Raji (cell line): Measurements from ENCODE around the gene EPC2.

ENCODE experiments used
- POLR2A ChIP-seq: IDR thresholded peaks from 2 replicates; pipeline ENCODE4 v1.6.1; 2011; ENCODE audit warnings: low read depth, low read length, control low read depth; ENCODE audit not compliant: insufficient read depth

Gene EPC2, protein sequence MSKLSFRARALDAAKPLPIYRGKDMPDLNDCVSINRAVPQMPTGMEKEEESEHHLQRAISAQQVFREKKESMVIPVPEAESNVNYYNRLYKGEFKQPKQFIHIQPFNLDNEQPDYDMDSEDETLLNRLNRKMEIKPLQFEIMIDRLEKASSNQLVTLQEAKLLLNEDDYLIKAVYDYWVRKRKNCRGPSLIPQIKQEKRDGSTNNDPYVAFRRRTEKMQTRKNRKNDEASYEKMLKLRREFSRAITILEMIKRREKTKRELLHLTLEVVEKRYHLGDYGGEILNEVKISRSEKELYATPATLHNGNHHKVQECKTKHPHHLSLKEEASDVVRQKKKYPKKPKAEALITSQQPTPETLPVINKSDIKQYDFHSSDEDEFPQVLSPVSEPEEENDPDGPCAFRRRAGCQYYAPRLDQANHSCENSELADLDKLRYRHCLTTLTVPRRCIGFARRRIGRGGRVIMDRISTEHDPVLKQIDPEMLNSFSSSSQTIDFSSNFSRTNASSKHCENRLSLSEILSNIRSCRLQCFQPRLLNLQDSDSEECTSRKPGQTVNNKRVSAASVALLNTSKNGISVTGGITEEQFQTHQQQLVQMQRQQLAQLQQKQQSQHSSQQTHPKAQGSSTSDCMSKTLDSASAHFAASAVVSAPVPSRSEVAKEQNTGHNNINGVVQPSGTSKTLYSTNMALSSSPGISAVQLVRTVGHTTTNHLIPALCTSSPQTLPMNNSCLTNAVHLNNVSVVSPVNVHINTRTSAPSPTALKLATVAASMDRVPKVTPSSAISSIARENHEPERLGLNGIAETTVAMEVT

DNA sequence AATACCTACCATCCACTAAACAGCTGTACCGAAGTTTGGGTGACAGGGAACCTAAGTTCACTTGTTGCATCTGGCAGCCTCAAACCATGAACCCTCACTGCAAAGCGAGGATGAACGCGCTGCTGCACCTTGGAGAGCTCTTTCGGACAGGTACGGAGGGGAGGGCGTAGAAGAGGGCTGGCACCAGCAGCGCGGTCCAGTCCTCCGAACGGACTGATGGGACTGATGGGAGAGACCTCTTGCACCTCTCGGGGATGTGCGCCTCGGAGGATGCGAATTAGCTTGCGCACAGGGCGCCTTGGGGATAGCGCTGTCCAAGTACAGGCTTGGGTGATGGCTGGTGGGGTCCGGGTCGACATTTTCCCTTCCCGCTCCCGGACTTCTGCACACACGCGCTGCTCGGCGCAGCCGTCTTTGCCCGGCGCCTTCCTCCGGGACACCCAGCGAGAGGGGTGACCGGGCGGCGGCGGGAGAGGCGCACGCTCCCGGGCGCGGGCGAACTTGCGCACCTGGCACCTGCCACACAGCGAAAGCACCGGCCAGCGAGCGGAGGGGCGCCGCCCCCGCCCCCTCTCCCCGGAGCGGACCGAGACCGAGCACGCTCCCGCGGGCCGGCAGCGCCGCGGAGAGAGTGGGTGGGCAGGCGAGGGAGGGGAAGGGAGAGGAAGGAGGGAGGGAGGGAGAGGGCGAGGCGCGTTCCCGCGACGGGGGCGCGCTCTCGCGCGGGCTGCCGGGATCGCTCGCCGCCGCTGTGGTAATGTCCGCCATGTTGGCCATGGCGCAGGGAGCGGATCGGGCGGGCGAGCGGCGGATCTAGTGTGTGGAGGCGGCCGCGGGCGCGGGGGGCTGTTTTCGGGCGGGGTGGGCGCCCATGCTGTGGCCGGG, at the start of gene EPC2:
TSS of gene EPC2 (plus strand) at position 754 of the 885 bp plus-strand sequence. CDS start 267 bp downstream, outside the sequence.
- peak; percentile 75 for TF ChIP-seq POLR2A

DNA sequence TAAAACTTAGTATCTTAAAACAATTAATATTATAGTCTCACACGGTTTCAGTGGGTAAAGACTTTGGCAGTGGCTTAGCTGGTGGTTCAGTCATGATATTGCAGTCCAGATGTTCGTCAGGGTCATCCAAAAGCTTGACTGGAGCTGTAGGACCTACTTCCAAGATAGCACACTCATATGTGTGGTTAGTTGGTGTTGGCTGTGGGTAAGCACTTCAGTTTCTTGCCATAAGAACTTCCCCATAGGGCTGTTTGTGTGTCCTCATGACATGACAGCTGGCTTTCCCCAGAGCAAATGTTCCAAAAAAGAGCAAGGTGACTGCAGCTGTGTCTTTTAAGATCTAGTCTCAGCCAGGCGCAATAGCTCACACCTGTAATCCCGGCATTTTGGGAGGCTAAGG, 48.5 kb upstream of the EPC2 start:
- no peak for TF ChIP-seq POLR2A

DNA sequence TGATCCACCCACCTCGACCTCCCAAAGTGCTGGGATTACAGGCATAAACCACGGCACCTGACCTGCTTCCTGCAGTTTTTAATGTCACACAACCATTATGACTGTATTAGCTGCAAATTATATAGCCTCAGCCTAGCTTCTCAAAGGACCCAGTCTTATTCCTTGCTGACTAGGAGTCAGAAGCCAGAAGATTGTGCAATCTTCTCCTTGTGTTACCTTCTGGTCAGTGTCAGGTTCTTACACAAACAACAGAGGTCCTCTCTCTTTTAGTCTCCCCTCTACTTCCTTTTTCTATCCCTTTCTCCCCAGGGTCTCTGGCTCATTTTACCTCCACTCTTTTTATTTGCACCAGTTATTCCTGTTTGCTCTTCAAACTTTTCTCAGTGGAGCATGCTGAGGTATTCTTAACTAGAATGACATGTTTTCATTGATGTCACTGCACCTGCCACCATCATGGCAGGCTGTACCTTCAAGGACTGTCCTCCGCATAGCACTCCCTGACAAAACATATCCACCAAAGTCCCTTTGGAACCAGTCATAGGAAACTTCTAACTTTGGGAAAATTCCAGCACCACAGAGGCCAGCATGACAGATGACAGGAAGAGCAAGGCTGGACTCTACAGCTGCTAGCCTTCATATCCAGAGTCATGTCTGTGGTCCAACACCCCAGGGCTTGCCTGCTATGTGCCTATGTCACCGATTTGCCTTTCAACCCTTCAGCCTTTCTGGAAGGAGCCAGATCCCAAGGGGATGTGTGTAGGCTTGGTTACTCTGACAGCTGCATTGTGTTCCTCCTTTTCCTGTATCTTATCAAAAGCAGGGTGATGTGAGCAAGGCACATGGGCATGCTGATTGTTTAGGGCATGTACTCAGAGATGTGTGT, 45.2 kb upstream of the EPC2 start:
- no peak for TF ChIP-seq POLR2A

DNA sequence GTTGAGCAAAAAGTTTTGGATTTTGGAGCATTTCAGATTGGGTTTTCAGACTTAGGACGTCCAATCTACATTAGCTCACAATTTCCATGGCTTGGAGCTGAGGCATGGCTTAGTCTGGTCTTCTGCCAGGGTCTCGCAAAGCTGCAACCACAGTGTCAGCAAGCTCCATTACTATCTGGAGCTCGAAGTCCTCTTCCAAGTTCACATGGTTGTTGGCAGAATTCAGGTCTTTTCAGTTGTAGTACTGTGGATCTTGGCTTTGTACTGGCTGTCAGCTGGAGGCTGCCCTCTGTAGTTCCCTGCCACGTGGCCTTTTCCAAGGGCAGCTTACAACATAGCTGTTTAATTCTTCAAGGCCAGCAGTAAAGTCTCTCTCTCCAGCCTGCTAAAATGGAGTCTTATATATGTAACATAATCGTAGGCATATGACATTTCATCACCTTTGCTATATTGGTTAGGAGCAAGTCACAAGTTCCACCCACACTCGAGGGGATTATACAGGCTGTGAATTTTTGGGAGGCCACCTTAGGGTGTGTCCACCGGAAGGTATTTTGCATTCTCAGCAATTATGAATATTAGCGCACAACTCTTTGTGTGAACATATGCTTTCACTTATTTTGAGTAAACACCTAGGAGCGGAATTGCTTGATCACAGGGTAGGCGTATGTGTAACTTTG, 41.5 kb upstream of the EPC2 start:
- TF ChIP-seq POLR2A = no peak

DNA sequence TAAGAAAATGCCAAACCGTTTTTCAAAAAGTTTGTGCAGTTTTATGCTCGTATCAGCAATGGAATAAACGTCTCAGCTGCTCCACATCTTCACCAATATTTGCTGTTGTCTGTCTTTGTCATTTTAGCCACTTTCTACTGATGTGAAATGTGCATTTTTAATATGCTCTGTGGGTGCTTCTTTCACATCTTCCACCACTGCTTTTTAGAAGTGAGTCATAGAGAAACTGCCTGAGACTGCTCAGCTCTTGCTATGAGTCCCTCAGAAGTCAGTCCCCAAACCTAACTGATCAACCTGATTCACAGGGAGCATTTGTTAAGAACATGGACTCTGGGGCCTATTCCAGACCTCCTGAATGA, 41.0 kb upstream of the EPC2 start:
- TF ChIP-seq POLR2A = no peak

DNA sequence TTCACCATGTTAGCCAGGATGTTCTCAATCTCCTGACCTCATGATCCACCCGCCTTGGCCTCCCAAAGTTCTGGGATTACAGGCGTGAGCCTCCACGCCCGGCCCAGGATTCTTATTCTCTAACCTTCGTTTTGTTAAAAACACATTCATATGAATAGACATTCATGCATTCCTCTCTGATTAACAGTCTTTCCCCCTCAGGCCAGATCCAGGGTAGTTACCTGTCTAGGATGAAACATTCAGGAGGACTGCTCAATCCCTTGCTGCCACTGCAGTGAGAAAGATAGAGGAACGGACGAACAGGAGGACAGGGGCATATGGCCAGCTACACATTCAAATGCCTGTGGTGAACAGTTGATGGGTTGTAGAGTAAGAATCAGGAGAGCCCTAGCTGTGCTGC, 39.6 kb upstream of the EPC2 start:
- TF ChIP-seq POLR2A = no peak

DNA sequence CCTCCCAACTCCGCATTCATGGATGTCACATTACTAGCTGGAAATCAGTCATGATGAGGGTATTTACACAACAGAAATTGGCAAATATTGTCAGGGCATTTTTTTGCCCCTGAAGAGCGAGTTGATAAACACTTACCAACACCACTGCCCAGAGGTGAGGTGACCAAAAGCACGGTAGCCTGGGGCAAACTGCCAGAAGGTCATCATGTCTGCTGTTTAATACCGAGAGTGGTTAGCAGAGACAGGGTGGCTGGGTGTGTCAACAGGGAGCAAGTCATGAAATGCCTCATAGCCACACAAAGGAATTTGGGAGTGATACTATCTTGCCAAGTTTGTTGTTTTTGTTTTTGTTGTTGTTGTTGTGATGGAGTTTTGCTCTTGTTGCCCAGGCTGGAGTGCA, 37.0 kb upstream of the EPC2 start:
- no peak for TF ChIP-seq POLR2A

DNA sequence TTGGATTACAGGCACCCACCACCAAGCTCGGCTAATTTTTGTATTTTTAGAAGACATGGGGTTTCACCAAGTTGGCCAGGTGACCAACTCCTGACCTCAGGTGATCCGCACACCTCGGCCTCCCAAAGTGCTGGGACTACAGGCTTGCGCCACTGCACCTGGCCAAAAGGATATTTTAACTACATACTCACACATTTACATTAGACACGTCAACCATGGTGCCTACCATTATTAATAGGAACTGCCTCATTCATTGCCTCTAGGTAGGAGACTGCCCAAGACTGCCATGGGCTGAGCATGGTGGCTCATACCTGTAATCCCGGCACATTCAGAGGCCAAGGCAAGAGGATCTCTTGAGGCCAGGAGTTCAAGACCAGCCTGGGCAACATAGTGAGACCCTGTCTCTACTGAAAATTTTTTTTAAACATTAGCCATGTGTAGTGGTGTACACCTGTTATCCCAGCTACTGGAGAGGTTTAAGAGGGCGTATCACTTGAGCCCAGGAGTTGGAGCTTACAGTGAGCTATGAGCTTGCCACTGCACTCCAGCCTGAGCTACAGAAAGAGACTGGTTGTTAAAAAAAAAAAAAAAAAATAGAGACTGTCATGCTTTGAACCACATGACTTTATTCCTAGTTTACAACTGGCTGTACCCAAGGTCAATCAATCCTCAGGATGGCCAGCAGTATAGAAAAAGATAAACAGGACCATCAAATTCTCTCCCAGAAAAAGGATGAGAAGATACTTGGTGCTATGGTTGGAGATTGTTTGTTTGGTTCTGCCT, 31.1 kb upstream of the EPC2 start:
- no peak for TF ChIP-seq POLR2A

DNA sequence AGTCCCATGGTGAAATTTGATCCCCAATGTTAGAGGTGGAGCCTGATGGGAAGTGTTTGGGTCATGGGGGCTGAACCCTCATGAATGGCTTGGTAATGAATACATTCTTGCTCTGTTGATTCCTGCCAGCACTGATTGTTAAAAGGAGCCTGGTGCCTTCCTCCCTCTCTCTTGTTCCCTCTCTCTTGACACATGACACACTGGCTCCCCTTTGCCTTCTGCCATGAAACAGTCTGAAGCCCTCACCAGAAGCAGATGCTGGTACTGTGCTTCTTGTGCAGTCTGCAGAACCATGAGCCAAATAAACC, 30.6 kb upstream of the EPC2 start:
- TF ChIP-seq POLR2A = no peak

DNA sequence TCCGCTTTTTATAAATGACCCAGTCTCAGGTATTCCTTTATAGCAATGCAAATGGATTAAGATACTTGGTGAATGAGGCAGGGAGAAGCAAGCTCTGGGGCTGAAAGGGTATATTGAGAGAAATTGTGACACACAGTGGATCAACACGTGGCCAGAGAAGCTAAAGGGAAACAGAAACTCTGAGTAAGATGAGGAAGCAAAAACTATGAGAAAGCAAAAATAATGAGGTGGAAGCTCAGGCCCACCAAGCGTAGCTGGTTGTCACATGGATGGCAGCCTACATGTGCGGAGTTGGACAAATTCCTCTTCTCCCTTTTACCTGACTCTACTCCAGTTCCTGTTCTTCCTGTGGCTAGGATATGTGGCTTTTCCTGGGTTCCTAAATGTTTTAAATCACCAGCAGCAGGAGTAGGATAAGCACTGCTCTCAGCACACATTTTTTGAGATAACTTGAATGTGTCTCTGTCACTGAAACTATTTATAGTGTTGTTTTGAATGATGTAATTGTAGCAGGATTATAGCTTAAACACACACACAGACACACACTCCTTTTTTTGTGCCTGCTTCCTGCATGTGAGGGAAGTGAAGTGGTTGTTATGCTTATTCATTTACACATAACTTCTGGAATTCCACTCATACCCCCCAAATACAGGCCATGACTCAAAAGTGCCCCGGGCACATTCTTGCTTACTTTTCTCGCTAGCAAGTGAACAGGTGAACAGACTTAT, 30.1 kb upstream of the EPC2 start:
- TF ChIP-seq POLR2A = no peak

DNA sequence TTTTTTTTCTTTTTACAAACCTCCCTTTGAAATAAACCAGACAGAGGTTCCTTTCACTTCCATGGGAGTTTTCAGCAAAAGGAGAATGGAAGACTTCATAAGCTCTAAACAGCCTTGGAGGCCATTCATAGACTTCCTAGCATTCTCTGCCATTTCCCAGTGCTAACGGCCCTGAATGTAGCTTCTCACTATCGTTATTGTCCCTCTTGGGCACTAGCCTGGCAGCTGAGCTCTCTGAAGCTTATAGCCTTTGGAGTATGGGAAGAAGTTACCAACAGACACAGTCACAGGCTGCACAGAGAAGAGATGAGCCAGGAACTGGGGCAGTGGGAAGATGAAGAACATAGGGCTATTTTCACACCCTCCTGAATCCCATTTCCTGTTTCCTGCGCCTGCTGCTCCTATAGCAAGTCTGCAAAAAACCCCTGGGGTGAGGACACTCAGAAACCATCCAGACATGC, 29.1 kb upstream of the EPC2 start:
- TF ChIP-seq POLR2A = no peak

DNA sequence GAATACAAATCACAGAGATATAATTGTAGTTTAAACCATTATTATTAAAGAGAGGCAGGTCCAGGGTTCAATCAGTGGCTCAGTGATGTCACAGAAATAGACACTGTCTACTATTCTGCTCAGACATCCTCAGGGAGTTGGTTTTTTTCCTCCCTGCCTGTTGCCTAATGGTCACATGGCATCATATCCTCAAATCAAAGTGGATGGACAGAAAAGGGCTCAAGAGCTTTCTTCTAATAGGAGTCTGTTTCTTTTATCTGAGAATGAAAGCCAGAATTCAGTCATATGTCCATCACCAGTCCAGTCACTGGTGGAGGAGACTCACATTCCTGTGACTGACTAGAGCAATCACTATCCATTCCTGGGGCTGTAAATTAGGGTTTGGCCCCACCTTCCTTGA, 27.9 kb upstream of the EPC2 start:
- no peak for TF ChIP-seq POLR2A
